HEK293T (cell line): ENCODE data around the gene CCR2.

Source experiments
- FOXM1 ChIP-seq: fragments of 450-650 bp; IDR thresholded peaks from 2 replicates; pipeline ENCODE4 v1.6.1; 2017; ENCODE audit warnings: mild to moderate bottlenecking, borderline replicate concordance
- TARDBP ChIP-seq: fragments of 450-650 bp; IDR thresholded peaks from 2 replicates; pipeline ENCODE4 v1.6.1; 2016
- ZNF384 ChIP-seq: fragments of 450-650 bp; IDR thresholded peaks from 2 replicates; pipeline ENCODE4 v1.6.1; 2016

DNA sequence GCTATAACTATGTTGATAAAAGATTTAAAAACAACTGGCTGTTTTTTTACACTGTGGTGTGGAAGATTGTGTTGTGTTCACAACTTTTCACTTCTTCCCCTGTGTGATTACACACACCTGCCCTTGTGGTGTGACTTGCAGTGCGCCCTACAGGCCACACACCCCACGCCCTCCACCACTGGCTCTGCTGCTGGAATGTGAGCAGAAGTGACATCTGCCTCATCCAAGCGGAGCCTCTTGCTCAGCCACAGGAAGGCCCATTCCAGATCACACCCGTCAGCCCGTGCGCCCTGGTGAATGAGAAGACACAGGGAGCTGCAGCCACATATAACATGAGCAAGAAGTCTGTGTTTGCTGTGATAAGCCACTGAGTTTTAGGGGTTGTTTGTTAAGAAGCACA lies 7.0 kb downstream of the CCR2 start:
- TF ChIP-seq ZNF384 = no peak
- TF ChIP-seq FOXM1 = no peak
- TF ChIP-seq TARDBP = no peak
